Chondrocyte (in vitro differentiated cells): ENCODE measurements around the gene KIF5B. TPM values are rescaled to one million over a fixed set of nuclear protein-coding genes. Genes with fewer than 3 reads are reported as not detected.

Source experiments
- DNase-seq: peaks from one replicate; pipeline ENCODE4 v3.0.0; 2021; ENCODE audit warnings: mixed read lengths, low spot score
- H3K27ac Mint-ChIP-seq: one replicate; pipeline ENCODE4 v1.8.0; 2021; ENCODE audit warnings: mild to moderate bottlenecking, moderate library complexity, mixed read lengths; ENCODE audit not compliant: unreplicated experiment
- H3K27me3 Mint-ChIP-seq: 2 replicates; pipeline ENCODE4 v1.8.0; 2021; ENCODE audit warnings: low read depth, mixed read lengths
- H3K36me3 Mint-ChIP-seq: 2 replicates; pipeline ENCODE4 v1.8.0; 2021; ENCODE audit warnings: low read depth, mixed read lengths
- H3K4me1 Mint-ChIP-seq: 2 replicates; pipeline ENCODE4 v1.8.0; 2021; ENCODE audit warnings: low read depth, mild to moderate bottlenecking, mixed read lengths
- H3K4me3 Mint-ChIP-seq: one replicate; pipeline ENCODE4 v1.8.0; 2021; ENCODE audit warnings: mild to moderate bottlenecking, moderate library complexity, mixed read lengths; ENCODE audit not compliant: unreplicated experiment
- H3K9me3 Mint-ChIP-seq: 2 replicates; pipeline ENCODE4 v1.8.0; 2021; ENCODE audit warnings: low read depth, mixed read lengths
- total RNA-seq: library from RNA; stranded (reverse); gene quantifications from 3 replicates; pipeline ENCODE4 v1.2.1, GENCODE V29; 2021
- TF ChIP-seq, protein P1 (sequence below): fragments of 200-600 bp; sonication (generic); IDR thresholded peaks from 2 replicates; pipeline ENCODE4 v1.5.0; 2021; ENCODE audit warnings: antibody characterized with exemption, mild to moderate bottlenecking, moderate library complexity

KIF5B gene
- total RNA-seq, 1 donor from 2014 or later: 147 TPM

DNA sequence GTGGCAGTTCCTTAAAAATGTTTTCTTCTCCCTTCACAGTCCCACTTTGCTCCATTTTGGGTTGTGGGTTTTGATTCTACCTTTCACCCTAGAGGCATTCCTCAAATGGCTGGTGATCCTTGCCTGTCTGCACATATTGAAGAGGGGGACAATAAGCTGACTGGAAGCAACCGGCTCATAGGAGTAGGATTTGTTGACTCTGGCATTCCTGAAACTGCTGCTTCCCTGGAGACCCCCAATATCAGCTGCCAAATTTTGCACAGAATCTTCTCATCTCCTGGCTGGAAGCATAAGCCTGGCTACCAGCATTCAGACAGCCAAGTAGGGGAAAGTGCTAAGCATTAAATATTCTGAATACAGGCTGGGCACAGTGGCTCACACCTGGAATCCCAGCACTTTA is 53.7 kb downstream of the KIF5B start:
- H3K9me3 Mint-ChIP-seq: no peaks in the 10 kb centered on the region
- peaks cover 16% of the 10 kb centered on the region for H3K4me1 Mint-ChIP-seq
- TF ChIP-seq, protein P1, sequence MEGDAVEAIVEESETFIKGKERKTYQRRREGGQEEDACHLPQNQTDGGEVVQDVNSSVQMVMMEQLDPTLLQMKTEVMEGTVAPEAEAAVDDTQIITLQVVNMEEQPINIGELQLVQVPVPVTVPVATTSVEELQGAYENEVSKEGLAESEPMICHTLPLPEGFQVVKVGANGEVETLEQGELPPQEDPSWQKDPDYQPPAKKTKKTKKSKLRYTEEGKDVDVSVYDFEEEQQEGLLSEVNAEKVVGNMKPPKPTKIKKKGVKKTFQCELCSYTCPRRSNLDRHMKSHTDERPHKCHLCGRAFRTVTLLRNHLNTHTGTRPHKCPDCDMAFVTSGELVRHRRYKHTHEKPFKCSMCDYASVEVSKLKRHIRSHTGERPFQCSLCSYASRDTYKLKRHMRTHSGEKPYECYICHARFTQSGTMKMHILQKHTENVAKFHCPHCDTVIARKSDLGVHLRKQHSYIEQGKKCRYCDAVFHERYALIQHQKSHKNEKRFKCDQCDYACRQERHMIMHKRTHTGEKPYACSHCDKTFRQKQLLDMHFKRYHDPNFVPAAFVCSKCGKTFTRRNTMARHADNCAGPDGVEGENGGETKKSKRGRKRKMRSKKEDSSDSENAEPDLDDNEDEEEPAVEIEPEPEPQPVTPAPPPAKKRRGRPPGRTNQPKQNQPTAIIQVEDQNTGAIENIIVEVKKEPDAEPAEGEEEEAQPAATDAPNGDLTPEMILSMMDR: no peak
- no peak overlapping the region for H3K27ac Mint-ChIP-seq
- no peak overlapping the region for H3K4me3 Mint-ChIP-seq
- no peak for DNase-seq
- H3K36me3 Mint-ChIP-seq: peaks cover 5% of the 10 kb centered on the region
- no peaks in the 10 kb centered on the region for H3K27me3 Mint-ChIP-seq

DNA sequence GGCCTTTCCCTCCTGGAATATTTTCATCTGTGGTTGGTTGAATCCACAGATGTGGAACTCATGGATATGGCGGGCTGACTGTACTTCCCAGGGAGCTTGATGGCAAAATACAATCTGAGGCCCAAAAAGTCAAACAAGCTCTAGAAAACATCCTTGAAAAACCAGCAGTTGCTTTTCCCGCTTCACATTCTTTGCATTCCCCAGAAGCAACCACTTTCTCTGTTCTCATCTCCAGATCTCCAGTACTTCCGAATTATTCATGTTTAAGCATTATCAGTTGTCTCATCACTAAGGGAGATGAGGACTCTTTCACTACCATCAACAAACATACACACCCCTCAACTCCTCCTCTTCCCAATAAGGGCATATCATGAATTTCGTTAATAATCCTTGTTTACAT is 55.3 kb downstream of the KIF5B start:
- Mint-ChIP-seq H3K9me3 (no peaks in the 10 kb centered on the region), H3K4me3 (no peak overlapping the region), H3K36me3 (peaks cover 2% of the 10 kb centered on the region), H3K27ac (no peak overlapping the region), H3K4me1 (peaks cover 16% of the 10 kb centered on the region), H3K27me3 (no peaks in the 10 kb centered on the region)
- TF ChIP-seq, protein P1: no peak
- no peak for DNase-seq

DNA sequence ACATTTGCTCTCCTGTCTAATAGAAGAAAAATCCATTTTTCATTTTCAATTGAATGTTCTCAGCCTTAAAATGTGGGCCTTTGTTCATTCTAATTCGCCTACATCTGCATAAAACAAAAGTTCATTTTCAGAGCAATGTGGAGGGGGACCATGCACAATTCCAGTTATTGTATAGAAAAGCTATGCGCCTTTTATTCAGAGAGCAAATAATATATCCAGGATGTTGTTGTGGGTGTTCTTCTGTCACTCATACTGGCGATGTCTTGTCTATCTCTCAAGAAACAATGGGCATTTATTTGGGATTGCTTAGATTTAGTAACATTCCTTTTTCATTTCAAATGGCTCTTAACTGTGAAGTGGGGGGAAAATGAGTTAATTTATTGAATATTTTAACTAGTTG is 56.4 kb downstream of the KIF5B start:
- H3K27ac Mint-ChIP-seq: no peak overlapping the region
- no peak overlapping the region for H3K4me3 Mint-ChIP-seq
- no peaks in the 10 kb centered on the region for H3K36me3 Mint-ChIP-seq
- no peak for DNase-seq
- H3K4me1 Mint-ChIP-seq: peaks cover 16% of the 10 kb centered on the region
- no peaks in the 10 kb centered on the region for H3K27me3 Mint-ChIP-seq
- H3K9me3 Mint-ChIP-seq: no peaks in the 10 kb centered on the region
- TF ChIP-seq, protein P1: no peak

DNA sequence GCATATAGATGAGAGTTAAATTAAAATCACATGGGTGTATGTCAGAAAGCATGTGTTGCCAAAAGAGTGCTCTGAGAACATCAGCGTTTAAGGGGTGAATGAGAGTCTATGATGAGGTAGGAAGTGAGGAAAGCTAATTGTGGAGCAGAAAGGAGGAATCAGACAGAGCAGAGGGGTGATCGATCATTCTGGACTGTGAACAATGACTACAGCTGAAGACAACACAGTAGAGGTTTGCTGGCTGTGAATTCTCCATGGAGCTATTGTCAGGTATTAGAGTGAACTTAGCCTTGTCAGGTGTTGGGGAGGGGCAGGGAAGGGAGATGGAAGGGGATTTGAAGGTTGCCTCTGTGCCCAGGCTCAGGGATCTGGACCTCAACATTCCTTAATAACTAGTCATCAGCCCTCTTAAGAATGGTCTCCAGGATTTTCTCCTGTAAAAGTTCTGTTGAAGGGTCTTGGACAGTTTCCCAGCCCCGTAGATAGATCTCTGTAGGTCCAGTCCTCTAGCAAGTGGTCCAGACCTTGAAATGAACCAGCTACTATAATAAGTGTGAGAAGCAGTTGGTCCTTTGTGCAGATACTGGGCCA is 57.1 kb downstream of the KIF5B start:
- no peaks in the 10 kb centered on the region for H3K27me3 Mint-ChIP-seq
- TF ChIP-seq, protein P1: no peak
- no peak overlapping the region for H3K27ac Mint-ChIP-seq
- no peak for DNase-seq
- H3K4me1 Mint-ChIP-seq: peaks cover 16% of the 10 kb centered on the region
- no peaks in the 10 kb centered on the region for H3K9me3 Mint-ChIP-seq
- no peak overlapping the region for H3K4me3 Mint-ChIP-seq
- no peaks in the 10 kb centered on the region for H3K36me3 Mint-ChIP-seq

DNA sequence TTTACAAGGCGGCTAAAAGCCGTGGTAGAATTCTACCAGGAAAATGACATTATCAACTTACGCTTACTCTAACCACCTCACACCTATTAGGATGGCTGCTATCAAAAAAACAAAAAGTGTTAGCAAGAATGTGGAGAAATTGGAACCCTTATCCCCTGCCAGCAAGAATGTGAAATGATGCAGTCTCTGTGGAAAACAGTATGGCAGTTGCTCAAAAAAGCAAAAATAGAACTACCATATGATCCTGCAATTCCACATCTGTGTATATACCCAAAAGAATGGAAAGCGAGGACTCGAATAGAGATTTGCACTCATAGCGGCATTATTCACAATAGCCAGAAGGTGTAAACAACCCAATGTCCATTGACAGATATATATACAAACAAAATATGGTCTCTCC is 61.3 kb downstream of the KIF5B start:
- H3K4me1 Mint-ChIP-seq: no peaks in the 10 kb centered on the region
- no peaks in the 10 kb centered on the region for H3K27me3 Mint-ChIP-seq
- H3K9me3 Mint-ChIP-seq: peaks cover 5% of the 10 kb centered on the region
- DNase-seq: no peak
- TF ChIP-seq, protein P1: no peak
- no peak overlapping the region for H3K4me3 Mint-ChIP-seq
- no peaks in the 10 kb centered on the region for H3K36me3 Mint-ChIP-seq
- no peak overlapping the region for H3K27ac Mint-ChIP-seq
